ENCODE measurements around the gene TGFB1.
"Not testable (repeated sequence)": the region's sequence is repeated elsewhere in the genome, so short reads cannot be mapped to it uniquely, and the experiment has no call there.

The TGFB1 gene

DNA sequence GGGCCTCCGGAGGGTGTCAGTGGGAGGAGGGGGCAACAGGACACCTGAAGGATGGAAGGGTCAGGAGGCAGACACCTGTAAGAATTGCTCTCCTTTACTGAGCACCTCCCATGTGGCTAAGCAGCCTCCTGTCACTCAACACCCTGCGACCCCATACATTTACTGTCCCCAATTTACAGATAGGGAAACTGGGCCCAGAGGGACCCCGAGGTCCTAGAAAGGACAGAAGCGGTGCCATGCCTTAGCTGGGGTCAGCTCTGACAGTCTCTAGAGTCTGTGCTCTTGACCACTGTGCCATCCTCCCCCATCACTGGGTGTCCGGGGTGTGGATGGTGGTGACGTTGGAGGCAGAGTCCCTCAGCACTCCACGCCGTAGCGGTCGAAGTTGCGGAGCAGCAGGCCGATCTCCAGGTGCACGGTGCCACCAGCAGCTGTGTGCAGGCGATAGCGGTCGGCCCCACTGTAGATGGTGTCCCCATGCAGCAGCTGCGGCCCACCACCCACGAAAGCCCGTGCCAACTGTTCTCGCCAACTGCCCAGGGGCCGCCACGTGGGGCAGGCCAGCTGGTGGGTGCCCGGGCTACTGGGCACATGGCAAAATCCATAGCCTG, 726 bp upstream of the TGFB1 start:
- peak overlapping the region; percentile 46 for H3K4me3 ChIP-seq (ENCODE audit: low read depth, low read length)
- no peak for DNase-seq (ENCODE audit: low read depth)
- TF ChIP-seq, protein P1, sequence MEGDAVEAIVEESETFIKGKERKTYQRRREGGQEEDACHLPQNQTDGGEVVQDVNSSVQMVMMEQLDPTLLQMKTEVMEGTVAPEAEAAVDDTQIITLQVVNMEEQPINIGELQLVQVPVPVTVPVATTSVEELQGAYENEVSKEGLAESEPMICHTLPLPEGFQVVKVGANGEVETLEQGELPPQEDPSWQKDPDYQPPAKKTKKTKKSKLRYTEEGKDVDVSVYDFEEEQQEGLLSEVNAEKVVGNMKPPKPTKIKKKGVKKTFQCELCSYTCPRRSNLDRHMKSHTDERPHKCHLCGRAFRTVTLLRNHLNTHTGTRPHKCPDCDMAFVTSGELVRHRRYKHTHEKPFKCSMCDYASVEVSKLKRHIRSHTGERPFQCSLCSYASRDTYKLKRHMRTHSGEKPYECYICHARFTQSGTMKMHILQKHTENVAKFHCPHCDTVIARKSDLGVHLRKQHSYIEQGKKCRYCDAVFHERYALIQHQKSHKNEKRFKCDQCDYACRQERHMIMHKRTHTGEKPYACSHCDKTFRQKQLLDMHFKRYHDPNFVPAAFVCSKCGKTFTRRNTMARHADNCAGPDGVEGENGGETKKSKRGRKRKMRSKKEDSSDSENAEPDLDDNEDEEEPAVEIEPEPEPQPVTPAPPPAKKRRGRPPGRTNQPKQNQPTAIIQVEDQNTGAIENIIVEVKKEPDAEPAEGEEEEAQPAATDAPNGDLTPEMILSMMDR (IDR thresholded peaks at IDR 0.05; ENCODE audit: low read depth, low read length, missing control alignments) = no peak

DNA sequence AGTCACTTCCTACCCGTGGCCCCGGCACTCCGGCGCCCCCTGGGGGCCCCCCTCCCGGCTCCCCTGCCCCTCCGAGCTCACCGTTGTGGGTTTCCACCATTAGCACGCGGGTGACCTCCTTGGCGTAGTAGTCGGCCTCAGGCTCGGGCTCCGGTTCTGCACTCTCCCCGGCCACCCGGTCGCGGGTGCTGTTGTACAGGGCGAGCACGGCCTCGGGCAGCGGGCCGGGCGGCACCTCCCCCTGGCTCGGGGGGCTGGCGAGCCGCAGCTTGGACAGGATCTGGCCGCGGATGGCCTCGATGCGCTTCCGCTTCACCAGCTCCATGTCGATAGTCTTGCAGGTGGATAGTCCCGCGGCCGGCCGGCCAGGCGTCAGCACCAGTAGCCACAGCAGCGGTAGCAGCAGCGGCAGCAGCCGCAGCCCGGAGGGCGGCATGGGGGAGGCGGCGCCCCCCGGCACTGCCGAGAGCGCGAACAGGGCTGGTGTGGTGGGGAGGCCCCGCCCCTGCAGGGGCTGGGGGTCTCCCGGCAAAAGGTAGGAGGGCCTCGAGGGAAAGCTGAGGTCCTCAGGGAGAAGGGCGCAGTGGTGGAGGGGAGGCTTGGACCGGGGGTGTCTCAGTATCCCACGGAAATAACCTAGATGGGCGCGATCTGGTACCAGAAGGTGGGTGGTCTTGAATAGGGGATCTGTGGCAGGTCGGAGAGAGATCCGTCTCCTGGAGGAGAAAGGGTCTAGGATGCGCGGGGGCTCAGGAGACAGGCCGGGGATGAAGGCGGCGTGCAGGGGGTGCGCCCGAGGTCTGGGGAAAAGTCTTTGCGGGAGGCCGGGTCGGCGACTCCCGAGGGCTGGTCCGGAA, 885 bp downstream of the TGFB1 start:
- DNase-seq (ENCODE audit: low read depth) = no peak
- peak overlapping the region; percentile 83 for H3K4me3 ChIP-seq (ENCODE audit: low read depth, low read length)
- TF ChIP-seq, protein P1 (IDR thresholded peaks at IDR 0.05; ENCODE audit: low read depth, low read length, missing control alignments) = peak; percentile 77

DNA sequence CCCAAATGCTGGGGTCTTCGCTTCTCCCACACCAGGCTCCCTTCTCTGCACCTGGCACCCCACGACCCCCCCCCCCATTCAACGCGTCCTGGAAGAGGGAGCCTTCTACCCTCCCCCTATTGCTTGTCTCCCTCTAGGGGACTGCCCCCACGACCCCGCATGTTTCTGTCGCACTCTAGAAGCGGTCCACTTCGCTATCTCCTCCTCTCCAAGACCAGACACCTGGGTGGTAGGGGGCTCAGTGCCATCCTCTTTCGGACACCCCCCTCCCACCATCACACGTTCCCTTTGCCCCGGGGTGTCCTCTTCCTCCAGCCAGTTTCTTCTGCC, 1.5 kb downstream of the TGFB1 start:
- TF ChIP-seq, protein P1 (IDR thresholded peaks at IDR 0.05; ENCODE audit: low read depth, low read length, missing control alignments) = no peak
- no peak for DNase-seq (ENCODE audit: low read depth)
- H3K4me3 ChIP-seq (ENCODE audit: low read depth, low read length) = peak overlapping the region; percentile 83

DNA sequence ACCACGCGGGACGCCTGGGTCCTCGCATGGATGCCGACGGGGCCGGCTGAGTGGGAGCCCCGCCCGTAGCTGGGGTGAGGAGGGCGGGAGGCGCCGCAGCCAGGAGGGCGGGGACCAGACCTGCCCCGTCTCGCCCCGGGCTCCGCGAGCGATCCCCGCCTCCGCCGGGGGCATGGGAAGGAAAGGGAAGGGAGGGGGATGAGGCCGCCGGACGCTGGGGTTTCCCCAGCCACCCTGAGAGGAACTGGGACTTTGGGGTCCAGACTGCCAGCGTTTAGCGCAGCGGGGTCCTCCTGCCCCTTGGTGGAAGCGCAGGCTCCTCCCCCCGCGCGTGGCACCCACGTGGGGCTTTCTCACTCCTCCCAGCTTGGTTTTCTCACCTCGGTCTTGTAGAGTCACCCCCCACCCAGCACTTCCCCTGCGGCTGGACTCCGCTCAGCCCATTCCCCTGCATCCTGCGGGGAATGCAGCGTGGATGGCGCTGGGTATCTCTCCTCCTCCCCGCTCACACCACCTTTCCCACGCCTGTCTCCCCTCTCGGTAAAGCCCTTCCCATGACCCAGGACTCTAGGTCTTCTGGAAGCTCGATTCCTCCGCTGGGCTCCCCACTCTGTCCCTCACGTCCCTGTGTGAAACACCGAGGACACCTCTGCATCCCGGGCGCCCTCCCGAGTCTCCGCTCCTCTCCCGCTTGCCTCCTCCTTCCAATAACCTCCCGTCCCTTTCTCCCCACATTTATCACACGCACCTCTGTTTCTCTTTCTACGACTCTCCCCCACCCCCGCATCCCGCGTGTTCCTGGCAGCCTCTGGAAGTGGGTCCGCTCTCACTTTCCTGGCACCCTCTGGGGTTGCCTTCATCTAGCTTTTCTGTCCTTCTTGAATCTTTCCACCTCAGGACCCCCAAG, 2.1 kb downstream of the TGFB1 start:
- TF ChIP-seq, protein P1 (IDR thresholded peaks at IDR 0.05; ENCODE audit: low read depth, low read length, missing control alignments) = no peak
- DNase-seq (ENCODE audit: low read depth) = no peak
- H3K4me3 ChIP-seq (ENCODE audit: low read depth, low read length) = peak overlapping the region; percentile 83

DNA sequence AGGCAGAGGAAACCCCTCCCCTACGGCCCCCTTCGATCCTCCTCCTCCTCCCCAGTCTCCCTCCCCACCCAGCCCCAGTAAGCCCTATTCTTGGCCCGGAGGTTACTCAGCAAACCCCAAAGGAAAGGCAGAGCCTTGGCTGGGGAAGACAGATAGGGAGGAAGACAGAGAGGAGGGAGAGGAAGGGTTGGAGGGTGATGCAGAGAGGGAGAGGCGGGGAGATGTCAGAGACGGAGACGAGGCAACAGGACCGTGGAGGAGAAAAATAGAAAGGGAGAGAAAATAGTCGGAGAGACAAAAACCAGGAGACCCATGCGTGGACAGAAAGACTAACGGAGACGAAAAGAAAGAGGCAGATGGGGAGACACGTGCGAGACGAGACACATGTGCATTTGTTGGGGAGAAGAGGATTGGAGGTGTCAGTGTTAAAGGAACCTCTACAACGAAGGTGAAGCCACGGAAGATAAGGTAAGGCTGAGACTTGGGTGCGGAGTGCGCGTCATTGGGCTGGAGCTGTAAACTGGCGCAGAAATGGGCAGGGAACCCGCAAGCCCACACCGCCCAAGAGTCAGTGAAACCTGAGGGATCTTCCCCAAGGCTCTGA, 2.9 kb downstream of the TGFB1 start:
- DNase-seq (ENCODE audit: low read depth) = no peak
- peak overlapping the region; percentile 83 for H3K4me3 ChIP-seq (ENCODE audit: low read depth, low read length)
- TF ChIP-seq, protein P1 (IDR thresholded peaks at IDR 0.05; ENCODE audit: low read depth, low read length, missing control alignments) = no peak

DNA sequence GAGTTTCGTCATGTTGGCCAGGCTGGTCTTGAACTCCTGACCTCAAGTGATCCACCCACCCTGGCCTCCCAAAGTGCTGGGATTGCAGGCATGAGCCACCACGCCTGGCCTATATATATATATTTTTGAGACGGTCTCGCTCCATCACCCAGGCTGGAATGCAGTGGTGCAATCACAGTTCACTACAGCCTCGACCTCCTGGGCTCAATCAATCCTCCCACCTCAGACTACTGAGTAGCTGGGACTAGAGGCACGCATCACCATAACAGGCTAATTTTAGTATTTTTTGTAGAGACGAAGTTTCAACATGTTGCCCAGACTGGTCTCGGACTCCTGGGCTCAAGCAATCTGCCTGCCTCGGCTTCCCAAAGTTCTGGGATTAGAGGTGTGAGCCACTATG, 6.8 kb downstream of the TGFB1 start:
- not testable (repeated sequence) for DNase-seq (ENCODE audit: low read depth); H3K4me3 ChIP-seq (ENCODE audit: low read depth, low read length)

DNA sequence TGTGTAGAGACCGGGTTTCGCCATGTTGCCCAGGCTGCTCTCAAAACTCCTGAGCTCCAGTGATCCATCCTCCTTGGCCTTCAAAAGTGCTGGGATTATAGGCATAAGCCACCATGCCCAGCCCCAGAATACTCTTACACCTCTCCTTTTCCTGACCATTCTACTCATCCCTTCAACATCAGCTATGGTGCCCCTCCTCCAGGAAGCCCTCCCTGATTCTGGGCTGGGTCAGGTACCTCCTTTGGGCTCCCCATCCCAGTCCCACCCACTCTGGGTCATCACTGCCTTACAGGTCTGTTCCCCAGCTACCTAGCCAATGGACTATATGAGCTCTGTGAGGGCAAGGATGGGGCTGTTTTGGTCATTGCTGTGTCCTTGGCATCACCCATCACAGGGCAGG, 9.6 kb downstream of the TGFB1 start:
- no peak for DNase-seq (ENCODE audit: low read depth)
- TF ChIP-seq, protein P1 (IDR thresholded peaks at IDR 0.05; ENCODE audit: low read depth, low read length, missing control alignments) = no peak
- no peak overlapping the region for H3K4me3 ChIP-seq (ENCODE audit: low read depth, low read length)
